Ovary (tissue), 3 donors: ENCODE results near the gene DYRK3.

Experiments
- POLR2A ChIP-seq: fragments of 450-650 bp; IDR thresholded peaks from one replicate; pipeline ENCODE4 v1.6.1; 2017; ENCODE audit warnings: antibody characterized with exemption, mild to moderate bottlenecking, moderate library complexity
- TF ChIP-seq, protein P1 (sequence below), 3 donors: fragments of 450-650 bp in 2 of 3; fragments of 200-600 bp in 1 of 3; IDR thresholded peaks; one replicate each; pipeline versions ENCODE4 v1.5.1 to v1.8.0; 2016 to 2022; ENCODE audit warnings: antibody characterized with exemption in 3 of 3, mild to moderate bottlenecking in 1 of 3
- donor health status: DM: no; HTN: no; CAD: no.

DNA sequence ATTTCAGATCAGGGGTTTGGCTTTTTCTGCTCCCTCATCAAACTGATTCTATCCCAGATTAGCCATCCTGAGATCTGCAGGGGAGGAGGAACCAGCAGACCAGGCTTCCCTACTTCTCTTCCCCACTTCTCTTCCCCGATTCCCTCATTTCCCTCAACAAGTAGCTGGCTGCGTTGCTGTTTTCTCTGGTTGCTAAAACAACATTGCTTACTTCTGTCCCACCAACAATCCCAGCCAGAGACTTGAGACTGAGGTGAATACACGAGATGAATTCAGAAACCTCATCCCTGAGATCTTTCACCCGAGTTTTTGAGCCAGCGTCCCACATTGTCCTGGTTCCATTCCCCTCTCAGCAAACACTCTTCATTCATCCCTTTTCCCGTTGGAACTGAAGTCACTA, 22.4 kb downstream of the DYRK3 start:
- no peak for TF ChIP-seq POLR2A
- TF ChIP-seq, protein P1, sequence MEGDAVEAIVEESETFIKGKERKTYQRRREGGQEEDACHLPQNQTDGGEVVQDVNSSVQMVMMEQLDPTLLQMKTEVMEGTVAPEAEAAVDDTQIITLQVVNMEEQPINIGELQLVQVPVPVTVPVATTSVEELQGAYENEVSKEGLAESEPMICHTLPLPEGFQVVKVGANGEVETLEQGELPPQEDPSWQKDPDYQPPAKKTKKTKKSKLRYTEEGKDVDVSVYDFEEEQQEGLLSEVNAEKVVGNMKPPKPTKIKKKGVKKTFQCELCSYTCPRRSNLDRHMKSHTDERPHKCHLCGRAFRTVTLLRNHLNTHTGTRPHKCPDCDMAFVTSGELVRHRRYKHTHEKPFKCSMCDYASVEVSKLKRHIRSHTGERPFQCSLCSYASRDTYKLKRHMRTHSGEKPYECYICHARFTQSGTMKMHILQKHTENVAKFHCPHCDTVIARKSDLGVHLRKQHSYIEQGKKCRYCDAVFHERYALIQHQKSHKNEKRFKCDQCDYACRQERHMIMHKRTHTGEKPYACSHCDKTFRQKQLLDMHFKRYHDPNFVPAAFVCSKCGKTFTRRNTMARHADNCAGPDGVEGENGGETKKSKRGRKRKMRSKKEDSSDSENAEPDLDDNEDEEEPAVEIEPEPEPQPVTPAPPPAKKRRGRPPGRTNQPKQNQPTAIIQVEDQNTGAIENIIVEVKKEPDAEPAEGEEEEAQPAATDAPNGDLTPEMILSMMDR (IDR thresholded peaks at IDR 0.05): no peak
